ENCODE measurements around the gene ZNRD2.

DNA sequence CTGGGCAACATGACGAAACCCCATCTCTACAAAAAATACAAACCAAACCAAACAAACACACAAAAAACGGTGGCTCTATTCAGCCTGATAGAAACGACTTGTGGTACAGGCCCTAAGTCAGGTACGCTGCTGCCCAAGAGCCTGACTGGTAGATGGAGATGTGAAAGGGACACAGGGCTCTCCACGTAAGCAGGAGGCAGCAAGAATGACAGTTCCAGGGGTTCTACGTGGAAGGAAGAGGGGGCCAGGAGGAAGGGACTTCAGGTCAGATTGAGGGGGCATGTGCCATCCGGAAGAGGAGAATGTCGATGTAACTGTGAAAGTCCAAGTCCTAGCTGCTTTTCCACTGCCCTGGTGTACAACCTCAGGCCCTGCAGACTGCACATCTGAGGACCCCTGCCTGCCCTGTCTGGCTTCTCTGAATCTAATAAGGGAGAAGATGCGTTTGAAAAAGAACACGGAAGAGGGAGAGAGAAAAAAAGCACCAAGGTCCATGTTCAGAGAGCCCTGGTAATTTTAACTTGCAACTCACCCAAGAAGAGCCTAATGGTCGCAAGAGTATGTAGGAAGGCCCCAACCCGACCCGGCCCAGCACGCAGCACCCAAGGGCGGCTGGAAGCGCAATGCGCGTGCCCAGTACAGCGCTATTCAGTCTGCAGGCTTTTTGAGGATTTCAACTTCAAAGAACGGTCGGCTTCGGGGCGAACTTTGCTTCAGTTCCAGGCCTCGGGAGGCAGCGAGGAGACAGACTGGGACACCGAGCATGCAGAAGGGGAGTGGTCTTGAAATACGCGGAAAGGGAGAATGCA lies 909 bp upstream of the ZNRD2 start:
- TF ChIP-seq, protein P1, sequence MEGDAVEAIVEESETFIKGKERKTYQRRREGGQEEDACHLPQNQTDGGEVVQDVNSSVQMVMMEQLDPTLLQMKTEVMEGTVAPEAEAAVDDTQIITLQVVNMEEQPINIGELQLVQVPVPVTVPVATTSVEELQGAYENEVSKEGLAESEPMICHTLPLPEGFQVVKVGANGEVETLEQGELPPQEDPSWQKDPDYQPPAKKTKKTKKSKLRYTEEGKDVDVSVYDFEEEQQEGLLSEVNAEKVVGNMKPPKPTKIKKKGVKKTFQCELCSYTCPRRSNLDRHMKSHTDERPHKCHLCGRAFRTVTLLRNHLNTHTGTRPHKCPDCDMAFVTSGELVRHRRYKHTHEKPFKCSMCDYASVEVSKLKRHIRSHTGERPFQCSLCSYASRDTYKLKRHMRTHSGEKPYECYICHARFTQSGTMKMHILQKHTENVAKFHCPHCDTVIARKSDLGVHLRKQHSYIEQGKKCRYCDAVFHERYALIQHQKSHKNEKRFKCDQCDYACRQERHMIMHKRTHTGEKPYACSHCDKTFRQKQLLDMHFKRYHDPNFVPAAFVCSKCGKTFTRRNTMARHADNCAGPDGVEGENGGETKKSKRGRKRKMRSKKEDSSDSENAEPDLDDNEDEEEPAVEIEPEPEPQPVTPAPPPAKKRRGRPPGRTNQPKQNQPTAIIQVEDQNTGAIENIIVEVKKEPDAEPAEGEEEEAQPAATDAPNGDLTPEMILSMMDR (IDR thresholded peaks at IDR 0.05) = no peak
- no peak for TF ChIP-seq POLR2A (IDR thresholded peaks at IDR 0.05)
